ENCODE data around the gene CTDP1.
A peak's percentile ranks its signal among the peaks of the same experiment; 100 is the strongest.

The CTDP1 gene

GRCh38 chr18:79634186-79634585 lies 45.4 kb upstream of the CTDP1 start:
- H3K27me3 Mint-ChIP-seq (ENCODE audit: low read depth), result peaks cover 21% of the 10 kb centered on the region
- H3K4me3 Mint-ChIP-seq, result no peak overlapping the region
- peaks cover 7% of the 10 kb centered on the region for H3K4me1 Mint-ChIP-seq
- H3K36me3 Mint-ChIP-seq (ENCODE audit: low read depth), result peaks cover 4% of the 10 kb centered on the region
- TF ChIP-seq, protein P1, sequence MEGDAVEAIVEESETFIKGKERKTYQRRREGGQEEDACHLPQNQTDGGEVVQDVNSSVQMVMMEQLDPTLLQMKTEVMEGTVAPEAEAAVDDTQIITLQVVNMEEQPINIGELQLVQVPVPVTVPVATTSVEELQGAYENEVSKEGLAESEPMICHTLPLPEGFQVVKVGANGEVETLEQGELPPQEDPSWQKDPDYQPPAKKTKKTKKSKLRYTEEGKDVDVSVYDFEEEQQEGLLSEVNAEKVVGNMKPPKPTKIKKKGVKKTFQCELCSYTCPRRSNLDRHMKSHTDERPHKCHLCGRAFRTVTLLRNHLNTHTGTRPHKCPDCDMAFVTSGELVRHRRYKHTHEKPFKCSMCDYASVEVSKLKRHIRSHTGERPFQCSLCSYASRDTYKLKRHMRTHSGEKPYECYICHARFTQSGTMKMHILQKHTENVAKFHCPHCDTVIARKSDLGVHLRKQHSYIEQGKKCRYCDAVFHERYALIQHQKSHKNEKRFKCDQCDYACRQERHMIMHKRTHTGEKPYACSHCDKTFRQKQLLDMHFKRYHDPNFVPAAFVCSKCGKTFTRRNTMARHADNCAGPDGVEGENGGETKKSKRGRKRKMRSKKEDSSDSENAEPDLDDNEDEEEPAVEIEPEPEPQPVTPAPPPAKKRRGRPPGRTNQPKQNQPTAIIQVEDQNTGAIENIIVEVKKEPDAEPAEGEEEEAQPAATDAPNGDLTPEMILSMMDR (IDR thresholded peaks at IDR 0.05; ENCODE audit: unreplicated experiment in 3 of 3), result no peak
- H3K9me3 Mint-ChIP-seq, result peaks cover 11% of the 10 kb centered on the region
- no peak overlapping the region for H3K27ac Mint-ChIP-seq

- Mint-ChIP-seq H3K27ac (no peak overlapping the region), H3K27me3 (ENCODE audit: low read depth) (peaks cover 25% of the 10 kb centered on the region), H3K36me3 (ENCODE audit: low read depth) (peaks cover 4% of the 10 kb centered on the region), H3K9me3 (peaks cover 11% of the 10 kb centered on the region), H3K4me1 (peaks cover 13% of the 10 kb centered on the region), H3K4me3 (no peak overlapping the region)
- TF ChIP-seq, protein P1 (IDR thresholded peaks at IDR 0.05; ENCODE audit: unreplicated experiment in 3 of 3), result no peak
Observed at GRCh38 chr18:79634593-79635426, 44.8 kb upstream of the CTDP1 start.

DNA sequence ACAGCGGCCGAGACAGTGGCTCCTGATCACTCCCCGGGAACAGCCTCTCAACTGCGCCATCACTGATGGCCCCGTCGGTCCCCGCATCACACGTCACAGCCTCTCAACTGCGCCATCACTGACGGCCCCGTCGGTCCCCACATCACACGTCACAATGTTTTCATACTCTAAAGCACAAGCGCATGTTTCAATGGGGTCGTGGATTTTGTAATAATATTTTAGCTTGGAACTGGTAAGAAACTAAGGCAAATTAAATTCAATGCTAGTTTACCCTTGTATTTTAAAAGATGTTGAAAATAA lies 44.2 kb upstream of the CTDP1 start:
- Mint-ChIP-seq H3K27ac (no peak overlapping the region), H3K27me3 (ENCODE audit: low read depth) (peaks cover 25% of the 10 kb centered on the region), H3K9me3 (peaks cover 11% of the 10 kb centered on the region), H3K4me1 (peaks cover 17% of the 10 kb centered on the region), H3K36me3 (ENCODE audit: low read depth) (peaks cover 4% of the 10 kb centered on the region), H3K4me3 (no peak overlapping the region)
- TF ChIP-seq, protein P1 (IDR thresholded peaks at IDR 0.05; ENCODE audit: unreplicated experiment in 3 of 3), result no peak

GRCh38 chr18:79637181-79637920 lies 42.3 kb upstream of the CTDP1 start:
- Mint-ChIP-seq H3K27ac (no peak overlapping the region), H3K4me1 (peaks cover 17% of the 10 kb centered on the region), H3K27me3 (ENCODE audit: low read depth) (peaks cover 19% of the 10 kb centered on the region), H3K4me3 (no peak overlapping the region), H3K36me3 (ENCODE audit: low read depth) (peaks cover 4% of the 10 kb centered on the region), H3K9me3 (peaks cover 6% of the 10 kb centered on the region)
- TF ChIP-seq, protein P1 (IDR thresholded peaks at IDR 0.05; ENCODE audit: unreplicated experiment in 3 of 3), result no peak

GRCh38 chr18:79637921-79638909 lies 41.4 kb upstream of the CTDP1 start:
- H3K4me3 Mint-ChIP-seq, result no peak overlapping the region
- H3K27me3 Mint-ChIP-seq (ENCODE audit: low read depth), result peaks cover 19% of the 10 kb centered on the region
- H3K4me1 Mint-ChIP-seq, result peaks cover 22% of the 10 kb centered on the region
- peak overlapping the region in 2 of 3 experiments; percentile 73 to 80 for H3K27ac Mint-ChIP-seq
- TF ChIP-seq, protein P1 (IDR thresholded peaks at IDR 0.05; ENCODE audit: unreplicated experiment in 3 of 3), result no peak
- H3K36me3 Mint-ChIP-seq (ENCODE audit: low read depth), result peaks cover 4% of the 10 kb centered on the region
- peaks cover 6% of the 10 kb centered on the region for H3K9me3 Mint-ChIP-seq

All from nephron (organoid).